Coronary artery (tissue), 2 donors: ENCODE results near the gene DIS3L2.
"Not testable (repeated sequence)": the region's sequence is repeated elsewhere in the genome, so short reads cannot be mapped to it uniquely, and the experiment has no call there.

Experiments
- DNase-seq: peaks from one replicate; pipeline ENCODE4 v3.0.0-alpha.2; 2017; ENCODE audit warnings: low spot score
- H3K27ac ChIP-seq, 2 donors: fragments of 200-600 bp; sonication (generic); one replicate each; pipeline ENCODE4 v1.5.1; 2016 to 2019
- H3K4me3 ChIP-seq: fragments of 200-600 bp; sonication (generic); 2 replicates; pipeline ENCODE4 v1.5.1; 2016; ENCODE audit warnings: mild to moderate bottlenecking, moderate library complexity
- CTCF ChIP-seq: fragments of 200-600 bp; sonication (generic); IDR thresholded peaks from one replicate; pipeline ENCODE4 v1.5.1; 2019; ENCODE audit warnings: antibody characterized with exemption

The DIS3L2 gene

GRCh38 chr2:232026910-232027309 is 65.4 kb downstream of the DIS3L2 start:
- no peak for TF ChIP-seq CTCF
- DNase-seq, result no peak
- H3K27ac ChIP-seq, result no peak overlapping the region

GRCh38 chr2:232027530-232027929 is 66.0 kb downstream of the DIS3L2 start:
- DNase-seq, result no peak
- no peak for TF ChIP-seq CTCF
- no peak overlapping the region for H3K4me3 ChIP-seq
- H3K27ac ChIP-seq, result no peak overlapping the region

More at GRCh38 chr2:232026910-232027309, 65.4 kb downstream of the DIS3L2 start:
- no peak overlapping the region for H3K4me3 ChIP-seq

GRCh38 chr2:232028071-232028470 is 66.6 kb downstream of the DIS3L2 start:
- H3K4me3 ChIP-seq, result no peak overlapping the region
- TF ChIP-seq CTCF, result no peak
- no peak overlapping the region for H3K27ac ChIP-seq

GRCh38 chr2:232028631-232029030 is 67.1 kb downstream of the DIS3L2 start:
- Histone ChIP-seq H3K4me3 (no peak overlapping the region), H3K27ac (no peak overlapping the region)
- no peak for TF ChIP-seq CTCF
- no peak for DNase-seq

More at GRCh38 chr2:232028071-232028470, 66.6 kb downstream of the DIS3L2 start:
- no peak for DNase-seq

GRCh38 chr2:232029346-232029745 is 67.8 kb downstream of the DIS3L2 start:
- Histone ChIP-seq H3K27ac (no peak overlapping the region), H3K4me3 (no peak overlapping the region)
- no peak for TF ChIP-seq CTCF
- DNase-seq, result no peak

- no peak for DNase-seq
- H3K4me3 ChIP-seq, result no peak overlapping the region
- H3K27ac ChIP-seq, result no peak overlapping the region
- TF ChIP-seq CTCF, result peak; percentile 16
Observed at GRCh38 chr2:232030229-232030628, 68.7 kb downstream of the DIS3L2 start.

- not testable (repeated sequence) for H3K27ac ChIP-seq, H3K4me3 ChIP-seq, DNase-seq
Observed at GRCh38 chr2:232035292-232035691, 73.8 kb downstream of the DIS3L2 start.

GRCh38 chr2:232036876-232037275 is 75.4 kb downstream of the DIS3L2 start:
- not testable (repeated sequence) for H3K4me3 ChIP-seq, DNase-seq, H3K27ac ChIP-seq
